PC-3 (cell line): ENCODE measurements around the gene YLPM1. TPM values are rescaled to one million over a fixed set of nuclear protein-coding genes. Genes with fewer than 3 reads are reported as not detected.

Experiments used
- ATAC-seq: fragments of 200-7000 bp; cut with Tn5 transposase; 2 replicates; pipeline ENCODE4 v1.9.1; 2020; ENCODE audit warnings: mild to moderate bottlenecking, moderate library complexity
- BruUV-seq: library from RNA; stranded (reverse); fragments of 400-500 nt; replicated peaks from 2 replicates; lab custom pipeline; 2021; lab: Mats Ljungman, UMichigan
- CTCF ChIA-PET: fragments of 300-600 bp; sonication (Branson Sonifier 250); formaldehyde crosslinking; loops from one replicate; lab custom pipeline; 2022; ENCODE audit warnings: antibody characterized with exemption; lab: Charles Lee
- POLR2A ChIA-PET: fragments of 300-600 bp; sonication (Branson Sonifier 250); formaldehyde crosslinking; loops from one replicate; lab custom pipeline; 2022; ENCODE audit warnings: antibody characterized with exemption; ENCODE audit not compliant: unreplicated experiment; lab: Charles Lee
- DNase-seq: peaks from one replicate; pipeline ENCODE4 v3.0.0-alpha.2; 2015
- H2AFZ ChIP-seq: fragments of 300-600 bp; sonication (generic); 2 replicates; pipeline ENCODE4 v1.6.0; 2016; ENCODE audit warnings: antibody characterized with exemption, low read length
- H3F3A ChIP-seq: fragments of 300-600 bp; sonication (generic); one replicate; pipeline ENCODE4 v1.6.0; 2017; ENCODE audit warnings: antibody characterized with exemption, low read length, control low read depth, mild to moderate bottlenecking; ENCODE audit not compliant: unreplicated experiment
- H3K27ac ChIP-seq: fragments of 300-600 bp; sonication (generic); 2 replicates; pipeline ENCODE4 v1.5.1; 2016; ENCODE audit warnings: mild to moderate bottlenecking, low read length
- H3K27me3 ChIP-seq: fragments of 300-600 bp; sonication (generic); 2 replicates; pipeline ENCODE4 v1.6.1; 2016; ENCODE audit warnings: low read length, mixed read lengths
- H3K36me3 ChIP-seq: fragments of 300-600 bp; sonication (generic); 2 replicates; pipeline ENCODE4 v1.6.1; 2016; ENCODE audit warnings: low read depth, mixed run types, low read length, mixed read lengths
- H3K4me1 ChIP-seq: fragments of 300-600 bp; sonication (generic); 2 replicates; pipeline ENCODE4 v1.5.1; 2016; ENCODE audit warnings: low read length; ENCODE audit not compliant: insufficient read depth
- H3K4me2 ChIP-seq: fragments of 300-600 bp; sonication (generic); 2 replicates; pipeline ENCODE4 v1.6.0; 2016; ENCODE audit warnings: low read length
- H3K4me3 ChIP-seq: fragments of 300-600 bp; sonication (generic); 2 replicates; pipeline ENCODE4 v1.5.1; 2016; ENCODE audit warnings: mild to moderate bottlenecking, low read length, mixed read lengths
- H3K79me2 ChIP-seq: fragments of 300-600 bp; sonication (generic); 2 replicates; pipeline ENCODE4 v1.6.1; 2017; ENCODE audit warnings: low read length, mixed read lengths
- H3K9ac ChIP-seq: fragments of 300-600 bp; sonication (generic); 2 replicates; pipeline ENCODE4 v1.6.0; 2016; ENCODE audit warnings: mild to moderate bottlenecking, low read length
- H3K9me2 ChIP-seq: fragments of 300-600 bp; sonication (generic); replicated peaks from 2 replicates; pipeline ENCODE4 v1.6.1; 2016; ENCODE audit warnings: mixed run types, low read length, mixed read lengths
- H3K9me3 ChIP-seq: fragments of 300-600 bp; sonication (generic); 2 replicates; pipeline ENCODE4 v1.6.1; 2016; ENCODE audit warnings: low read length, mixed read lengths
- H4K20me1 ChIP-seq: fragments of 300-600 bp; sonication (generic); 2 replicates; pipeline ENCODE4 v1.6.1; 2016; ENCODE audit warnings: low read length, mixed read lengths
- CTCF ChIP-seq: fragments of 300-600 bp; sonication (generic); conservative IDR thresholded peaks from 2 replicates; pipeline ENCODE4 v1.5.1; 2017; ENCODE audit warnings: antibody characterized with exemption, low read depth, mild to moderate bottlenecking, low read length
- EZH2 ChIP-seq: fragments of 300-600 bp; sonication (generic); IDR thresholded peaks from one replicate; pipeline ENCODE4 v1.6.1; 2017; ENCODE audit warnings: antibody characterized with exemption, mild to moderate bottlenecking, low read length; ENCODE audit not compliant: unreplicated experiment
- EZH2phosphoT487 ChIP-seq: fragments of 300-600 bp; sonication (generic); IDR thresholded peaks from 2 replicates; pipeline ENCODE4 v1.6.1; 2018; ENCODE audit warnings: mild to moderate bottlenecking, antibody characterized with exemption, low read length, borderline replicate concordance
- intact Hi-C: fragments of 100-400 bp; cut with micrococcal nuclease; formaldehyde crosslinking; loops from 2 replicates; pipeline ENCODE4 v1.9.0; 2023
- total RNA-seq: library from RNA; depleted of rRNA; stranded (reverse); fragments of >200 nt; gene quantifications from 2 replicates; pipeline ENCODE4 v1.2.3, GENCODE V29; 2014

Gene YLPM1
- total RNA-seq, 1 experiment from 2014 or later = 25.1 TPM

DNA sequence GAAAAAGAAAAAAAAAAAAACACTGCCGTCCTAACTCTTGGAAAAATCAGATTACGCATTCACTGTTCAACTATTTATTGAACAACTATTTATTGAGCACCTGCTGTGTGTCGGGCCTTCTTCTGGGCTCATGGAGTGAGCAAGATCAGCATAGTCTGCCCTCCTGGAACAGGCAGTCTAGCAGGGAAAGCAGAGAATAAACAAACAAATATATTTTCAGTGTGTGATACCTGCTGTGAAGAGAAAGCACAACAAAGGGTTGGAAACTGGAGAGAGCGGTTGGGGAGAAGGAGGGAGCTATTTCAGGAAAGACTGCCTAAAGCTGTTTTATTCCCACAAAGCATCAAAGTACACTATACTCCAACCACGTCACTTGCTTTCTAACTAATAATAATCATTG is 102.0 kb downstream of the YLPM1 start:
- CTCF ChIA-PET = no interaction called here
- no peaks in the 10 kb centered on the region for H3K4me1 ChIP-seq
- H3K79me2 ChIP-seq = no peaks in the 10 kb centered on the region
- no peak overlapping the region for H3K9ac ChIP-seq
- no TSS peak for BruUV-seq
- H2AFZ ChIP-seq = no peak overlapping the region
- H3F3A ChIP-seq = no peaks in the 10 kb centered on the region
- H4K20me1 ChIP-seq = no peaks in the 10 kb centered on the region
- H3K4me2 ChIP-seq = no peak overlapping the region
- TF ChIP-seq EZH2phosphoT487 = no peak
- no peak for TF ChIP-seq EZH2
- TF ChIP-seq CTCF = no peak
- peaks cover 11% of the 10 kb centered on the region for H3K27me3 ChIP-seq
- intact Hi-C loops = no loop called here
- no peak overlapping the region for H3K27ac ChIP-seq
- DNase-seq (no peak), ATAC-seq (no peak)
- H3K36me3 ChIP-seq = no peaks in the 10 kb centered on the region
- no peak overlapping the region for H3K4me3 ChIP-seq
- H3K9me2 ChIP-seq = no peaks in the 10 kb centered on the region
- POLR2A ChIA-PET = no interaction called here
- H3K9me3 ChIP-seq = no peaks in the 10 kb centered on the region

- H3K79me2 ChIP-seq = no peaks in the 10 kb centered on the region
- ChIA-PET POLR2A (no interaction called here), CTCF (no interaction called here)
- intact Hi-C loops = no loop called here
- H3F3A ChIP-seq = no peaks in the 10 kb centered on the region
- ATAC-seq = no peak
- H3K9ac ChIP-seq = no peak overlapping the region
- no peak overlapping the region for H3K4me3 ChIP-seq
- H3K4me2 ChIP-seq = no peak overlapping the region
- no peaks in the 10 kb centered on the region for H3K9me2 ChIP-seq
- H3K36me3 ChIP-seq = no peaks in the 10 kb centered on the region
- TF ChIP-seq CTCF = no peak
- no peak for TF ChIP-seq EZH2phosphoT487
- TF ChIP-seq EZH2 = no peak
- no peaks in the 10 kb centered on the region for H4K20me1 ChIP-seq
- no peak overlapping the region for H3K27ac ChIP-seq
- no TSS peak for BruUV-seq
- peaks cover 11% of the 10 kb centered on the region for H3K27me3 ChIP-seq
- H3K9me3 ChIP-seq = no peaks in the 10 kb centered on the region
- no peaks in the 10 kb centered on the region for H3K4me1 ChIP-seq
- no peak for DNase-seq
- no peak overlapping the region for H2AFZ ChIP-seq
These were observed 103.7 kb downstream of the YLPM1 start for GRCh38 chr14:74866708-74867389.

DNA sequence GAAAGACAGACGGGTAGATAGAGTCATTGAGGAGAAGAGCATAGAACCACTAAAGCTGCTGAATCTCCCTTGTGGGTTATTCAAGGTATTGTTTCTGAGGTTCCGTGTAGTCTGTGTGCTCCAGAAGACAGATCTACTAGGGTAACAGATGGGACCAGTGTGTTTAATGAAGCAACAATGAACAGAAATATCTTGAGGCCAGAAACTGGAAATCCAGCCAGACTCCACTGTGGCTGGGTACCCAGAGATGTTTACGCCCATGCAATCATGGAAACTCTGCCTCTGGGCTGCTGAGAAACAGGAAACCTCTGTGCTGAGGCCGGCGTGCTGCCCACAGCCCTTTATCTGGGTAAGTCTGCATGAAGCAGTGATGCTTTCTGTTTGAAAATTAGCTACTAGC is 104.6 kb downstream of the YLPM1 start:
- ChIA-PET CTCF (no interaction called here), POLR2A (no interaction called here)
- DNase-seq (no peak), ATAC-seq (no peak)
- intact Hi-C loops = no loop called here
- Histone ChIP-seq H4K20me1 (no peaks in the 10 kb centered on the region), H2AFZ (no peak overlapping the region), H3K27ac (no peak overlapping the region), H3K79me2 (no peaks in the 10 kb centered on the region), H3K4me3 (no peak overlapping the region), H3K9me2 (no peaks in the 10 kb centered on the region), H3K27me3 (peaks cover 11% of the 10 kb centered on the region), H3K4me2 (no peak overlapping the region), H3K36me3 (no peaks in the 10 kb centered on the region), H3K9me3 (no peaks in the 10 kb centered on the region), H3K4me1 (no peaks in the 10 kb centered on the region), H3F3A (no peaks in the 10 kb centered on the region), H3K9ac (no peak overlapping the region)
- TF ChIP-seq EZH2 (no peak), CTCF (no peak), EZH2phosphoT487 (no peak)
- no TSS peak for BruUV-seq
